Posterior vena cava (tissue), 2 donors: Measurements from ENCODE around the gene ACAP2. TPM values are rescaled to one million over a fixed set of nuclear protein-coding genes. Genes with fewer than 3 reads are reported as not detected.

ENCODE experiments used
- DNase-seq: peaks from one replicate; pipeline ENCODE4 v3.0.0-alpha.2; 2020; ENCODE audit warnings: low spot score
- intact Hi-C, 2 donors: fragments of 100-400 bp; cut with DNase I; formaldehyde crosslinking; loops; one replicate each; pipeline versions ENCODE4 v1.14.1 to v1.14.2; 2022 to 2023
- total RNA-seq, 2 donors: library from RNA; stranded (reverse); fragmentation: NEBNext Ultra II Directional; extraction: Animal tissue kit (Norgen Biotek cat#: 25700); gene quantifications; one replicate each; pipeline ENCODE4 v1.2.1, GENCODE V29; 2021
- donor health status: DM: yes; HTN: yes; CAD: no.
- donor health status: DM: yes; HTN: yes; CAD: no.

Gene ACAP2
- total RNA-seq, 2 donors from 2014 or later = 46.8 to 48.4 TPM

DNA sequence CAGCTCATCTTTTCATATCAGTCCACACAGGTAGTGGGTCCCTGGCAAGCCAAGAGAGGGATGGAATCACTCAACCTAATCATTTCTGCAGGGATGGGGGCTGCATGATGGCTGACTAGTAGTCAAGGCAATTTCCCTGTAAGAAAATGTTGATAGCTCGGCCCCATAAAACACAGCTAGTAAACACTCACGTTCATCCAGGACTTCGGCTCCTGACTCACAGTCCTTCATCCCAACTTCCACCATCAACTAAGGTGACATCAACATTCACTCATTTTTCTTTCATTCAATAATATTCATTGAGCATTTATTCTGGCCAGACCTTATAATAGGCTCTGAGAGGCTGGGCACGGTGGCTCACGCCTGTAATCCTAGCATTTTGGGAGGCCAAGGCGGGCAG is 4.4 kb upstream of the ACAP2 start:
- intact Hi-C loops = no loop called here
- no peak for DNase-seq

DNA sequence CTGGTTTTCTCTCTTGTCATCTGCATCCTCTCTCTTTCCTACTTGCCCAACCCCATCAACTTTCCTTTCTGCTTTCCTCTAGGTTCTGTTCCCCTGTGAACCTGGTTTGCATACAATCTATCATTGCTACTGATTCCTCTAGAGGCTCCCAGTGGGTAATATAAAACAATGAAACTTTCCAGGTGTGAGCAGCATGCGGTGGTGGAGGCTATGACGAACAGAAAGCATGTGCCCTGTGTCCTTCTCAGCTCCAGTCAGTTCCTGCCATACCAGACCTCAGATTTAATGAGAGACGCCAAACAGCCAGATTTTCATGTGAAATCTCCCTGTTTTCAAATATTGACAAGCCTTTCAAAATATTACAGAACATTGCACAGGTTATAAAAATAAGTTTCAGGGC is 3.5 kb upstream of the ACAP2 start:
- intact Hi-C loops = no loop called here
- DNase-seq = no peak

DNA sequence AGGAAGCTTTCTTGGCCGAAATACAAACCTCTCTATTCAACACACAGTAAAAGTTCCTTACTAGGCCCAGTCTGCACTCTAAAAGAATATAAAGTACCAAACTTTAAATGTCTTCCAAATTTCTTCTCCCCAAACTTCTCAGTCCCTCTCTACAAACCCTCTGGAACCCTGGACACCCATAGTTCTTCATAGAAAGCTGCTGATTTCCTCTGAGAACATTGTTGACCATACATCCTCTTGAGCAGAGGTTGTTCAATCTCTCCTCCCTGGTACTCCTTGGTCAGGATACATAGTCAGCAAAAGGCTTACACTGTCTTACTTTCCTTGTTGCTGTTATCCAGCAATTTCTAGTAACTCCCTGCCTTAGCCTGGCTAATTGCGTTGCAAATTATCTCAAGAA is 3.1 kb upstream of the ACAP2 start:
- intact Hi-C loops = no loop called here

DNA sequence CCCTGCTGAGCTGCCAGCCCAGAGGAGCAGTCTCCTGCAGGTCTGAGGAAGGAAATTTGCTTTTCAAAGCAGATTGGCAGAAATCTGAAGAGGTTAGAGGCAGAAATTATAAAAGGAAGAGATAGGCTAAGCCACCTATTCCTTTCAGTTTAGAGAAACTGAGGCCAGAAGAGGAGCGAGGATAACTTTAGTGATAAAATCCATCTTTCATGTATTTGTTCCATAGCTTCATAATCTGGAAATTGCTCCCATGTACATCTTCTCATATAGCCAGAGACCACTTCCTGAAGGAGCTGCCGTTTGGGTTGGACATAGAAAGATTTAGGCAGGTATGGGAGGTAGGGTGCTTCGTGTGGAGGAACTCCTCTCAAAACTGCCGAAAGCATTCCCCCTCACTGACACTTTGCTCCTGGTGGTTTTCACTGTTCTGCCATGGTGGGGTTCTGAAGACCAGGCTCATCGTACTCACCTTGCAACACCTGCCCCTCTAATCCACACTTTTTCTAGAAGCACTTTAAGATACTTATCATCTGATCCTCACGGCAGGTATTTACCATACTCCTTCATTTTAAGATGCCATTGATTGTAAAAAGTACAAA is 670 bp upstream of the ACAP2 start:
- no peak for DNase-seq

More for the DNA sequence above, 3.1 kb upstream of the ACAP2 start:
- no peak for DNase-seq

DNA sequence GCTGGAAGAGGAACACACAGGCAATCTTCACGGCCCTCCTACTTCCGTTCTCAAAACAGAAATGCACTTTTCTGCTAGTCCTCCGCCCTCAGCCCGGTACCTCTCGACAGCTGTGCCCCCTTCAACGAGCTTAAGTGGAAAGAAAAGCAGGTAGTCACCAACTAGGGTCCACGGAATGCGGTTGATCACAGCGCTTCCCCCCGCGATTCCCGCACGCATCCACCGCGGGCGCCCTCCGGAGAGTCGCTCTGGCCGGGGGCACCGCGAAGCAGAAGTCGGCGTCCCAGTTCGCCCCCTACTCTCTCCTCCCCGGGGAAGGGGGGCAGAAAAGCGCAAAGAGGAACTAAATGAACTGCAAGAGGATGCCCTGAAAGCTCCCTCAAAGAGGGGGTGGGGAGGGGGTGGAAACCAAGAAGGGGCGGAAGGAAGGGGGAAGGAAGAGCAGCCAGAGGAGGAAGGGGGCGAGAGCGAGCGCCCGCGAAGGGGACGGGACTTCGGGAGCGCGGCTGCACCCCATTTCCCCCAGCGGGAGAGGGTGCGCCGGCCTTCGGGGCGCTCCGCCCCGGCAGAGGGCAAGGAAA is 738 bp downstream of the ACAP2 start:
- intact Hi-C loops = no loop called here
- no peak for DNase-seq

More for the DNA sequence above, 670 bp upstream of the ACAP2 start:
- intact Hi-C loops = no loop called here

DNA sequence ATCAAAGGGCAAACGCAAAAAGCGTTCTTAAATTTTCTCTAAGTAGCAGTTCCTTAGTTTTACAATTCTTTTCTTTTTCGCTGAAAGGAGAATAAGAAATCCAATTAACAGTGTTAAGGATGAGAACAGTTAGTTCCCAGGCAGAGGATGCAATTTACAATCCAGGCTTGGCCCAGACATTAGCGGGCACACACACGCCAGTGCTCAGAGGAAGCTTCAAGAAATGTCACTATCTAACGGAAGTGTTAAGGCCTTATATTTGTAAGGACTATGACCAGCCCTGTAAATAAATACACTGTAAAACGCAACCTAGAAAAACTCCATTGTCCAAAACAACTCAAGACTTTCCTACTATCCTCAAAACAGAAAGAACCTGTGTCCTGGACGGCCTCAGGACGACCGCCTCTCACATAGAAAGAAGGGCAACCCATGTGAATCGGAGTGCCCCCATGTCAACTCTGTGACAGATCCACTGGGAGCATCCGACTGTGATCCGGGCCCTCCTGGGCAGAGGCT is 1.3 kb downstream of the ACAP2 start:
- intact Hi-C loops = no loop called here
- peak; percentile 82 for DNase-seq

DNA sequence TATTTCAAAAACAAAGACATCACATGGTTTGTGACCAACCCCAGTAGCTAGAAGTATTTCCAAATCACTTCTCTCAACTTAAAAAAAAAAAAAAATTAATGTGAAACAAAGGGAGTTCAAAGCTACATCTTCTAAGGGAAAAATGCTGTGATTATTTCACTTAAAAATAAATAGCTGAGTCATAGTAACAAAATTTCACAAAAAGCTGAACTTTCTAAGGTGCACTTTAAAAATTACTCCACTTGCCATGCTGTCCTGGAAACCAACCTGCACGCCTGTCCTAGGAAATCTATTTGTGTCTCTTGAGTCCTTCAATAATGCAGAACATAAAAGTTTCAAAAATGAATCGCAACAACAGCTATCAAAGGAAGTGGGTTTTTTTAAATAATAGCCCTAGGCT is 1.8 kb downstream of the ACAP2 start:
- intact Hi-C loops = no loop called here
- DNase-seq = no peak

DNA sequence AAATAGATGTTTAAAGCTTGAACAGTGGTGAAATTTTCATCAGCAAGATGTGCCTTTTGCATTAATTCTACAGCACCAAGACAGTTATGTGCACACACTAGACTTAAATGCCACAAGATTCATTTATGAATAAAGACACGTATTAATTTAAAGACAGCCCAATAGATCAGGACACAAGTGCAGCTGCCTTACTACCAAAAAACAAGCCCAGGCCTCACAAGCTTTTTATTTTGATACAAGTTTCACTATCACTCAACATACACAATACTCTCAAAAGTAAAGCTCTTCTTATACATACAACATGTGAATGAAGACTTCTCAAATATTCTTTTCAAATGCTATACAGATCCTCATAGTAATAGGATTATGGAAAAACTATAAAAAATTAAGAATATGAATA is 2.4 kb downstream of the ACAP2 start:
- DNase-seq = no peak
- intact Hi-C loops = no loop called here

DNA sequence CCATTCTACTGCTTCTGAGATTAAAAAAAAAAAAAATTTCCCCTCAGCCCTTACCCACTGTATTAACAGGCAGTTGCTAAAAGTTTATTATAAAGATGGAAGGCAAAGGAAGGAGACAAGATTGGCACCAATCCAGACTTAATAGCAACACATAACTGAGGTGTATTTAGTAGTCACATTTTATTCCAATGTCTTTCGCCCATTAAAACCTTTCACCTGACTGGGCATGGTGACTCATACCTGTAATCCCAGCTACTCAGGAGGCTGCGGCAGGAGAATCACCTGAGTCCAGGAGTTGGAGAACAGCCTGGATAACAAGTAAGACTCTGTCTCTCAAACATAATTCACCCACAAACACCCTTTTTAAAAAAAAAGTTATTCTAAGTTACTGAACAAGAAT is 4.4 kb downstream of the ACAP2 start:
- no peak for DNase-seq
- intact Hi-C loops = no loop called here

DNA sequence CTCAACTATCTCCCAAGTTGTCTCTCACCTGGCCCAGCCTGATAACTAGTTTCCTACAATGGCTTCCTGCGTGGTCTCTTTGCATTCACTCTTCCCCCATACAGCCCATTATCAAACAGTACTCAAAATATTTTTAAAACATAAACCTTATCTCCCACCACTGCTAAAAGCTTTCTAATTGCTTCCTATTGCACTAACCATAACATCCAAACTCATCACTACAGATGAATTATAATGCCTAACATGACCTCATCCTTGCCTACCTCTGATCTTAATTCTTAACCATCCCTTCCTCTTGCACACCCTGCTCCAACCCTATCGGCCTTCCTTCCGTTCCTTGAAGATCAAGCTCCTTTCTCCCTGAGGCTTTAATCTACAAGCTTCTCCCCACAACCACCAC is 17.0 kb downstream of the ACAP2 start:
- intact Hi-C loops = no loop called here
- DNase-seq = no peak

DNA sequence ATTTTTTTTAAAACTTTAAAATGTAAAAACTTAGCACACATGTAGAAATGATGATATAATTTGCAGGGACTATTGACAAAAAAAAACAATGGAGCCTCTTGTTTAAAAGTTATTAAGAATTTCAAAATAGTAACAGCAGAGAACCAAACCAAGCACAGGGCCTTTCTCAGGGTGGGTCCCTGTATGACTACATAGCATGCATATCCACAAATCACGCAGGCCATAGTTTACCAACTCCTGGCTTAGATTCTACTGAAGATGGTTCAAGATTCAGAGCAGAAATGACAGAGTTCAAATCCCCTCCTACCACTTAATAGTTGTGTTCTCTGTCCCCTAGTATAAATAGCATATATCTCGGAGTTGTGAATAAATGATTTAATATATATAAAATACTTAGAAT is 19.0 kb downstream of the ACAP2 start:
- intact Hi-C loops = no loop called here
- no peak for DNase-seq

DNA sequence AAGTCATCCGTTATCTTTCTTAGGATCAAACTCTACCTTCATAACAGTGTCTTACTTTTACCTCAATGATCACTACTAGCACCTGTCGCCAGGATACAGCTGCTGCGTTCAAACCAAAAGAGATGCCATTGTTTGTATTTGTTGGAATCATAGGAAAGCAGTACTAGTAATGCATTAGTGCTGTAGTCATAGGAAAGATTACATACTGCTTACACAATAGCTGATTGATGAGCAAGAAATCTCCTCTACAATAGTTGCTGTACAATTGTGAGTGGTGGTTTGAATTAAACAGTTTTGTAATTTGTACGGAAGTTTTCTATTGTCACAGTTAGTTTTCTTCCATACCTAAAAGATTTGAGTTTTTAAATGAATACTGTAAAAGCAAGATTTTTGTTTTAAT is 21.4 kb downstream of the ACAP2 start:
- intact Hi-C loops = no loop called here
- DNase-seq = no peak

DNA sequence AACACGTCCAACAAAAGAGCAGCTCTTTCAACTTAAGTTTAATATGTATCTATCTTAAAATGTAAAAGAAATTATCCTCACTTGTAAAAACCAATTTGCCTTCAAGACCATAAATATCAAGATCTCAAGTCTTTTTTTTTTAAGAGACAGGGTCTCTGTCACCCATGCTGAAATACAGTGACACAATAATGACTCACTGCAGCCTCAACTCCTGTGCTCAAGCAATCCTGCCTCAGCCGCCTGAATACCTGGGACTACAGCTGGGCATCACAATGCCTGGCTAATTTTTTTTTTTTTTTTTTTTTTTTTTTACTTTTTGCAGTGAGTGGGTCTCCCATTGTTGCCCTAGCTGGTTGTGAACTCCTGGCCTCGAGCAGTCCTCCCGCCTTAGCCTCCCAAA is 26.0 kb downstream of the ACAP2 start:
- intact Hi-C loops = no loop called here
- no peak for DNase-seq

DNA sequence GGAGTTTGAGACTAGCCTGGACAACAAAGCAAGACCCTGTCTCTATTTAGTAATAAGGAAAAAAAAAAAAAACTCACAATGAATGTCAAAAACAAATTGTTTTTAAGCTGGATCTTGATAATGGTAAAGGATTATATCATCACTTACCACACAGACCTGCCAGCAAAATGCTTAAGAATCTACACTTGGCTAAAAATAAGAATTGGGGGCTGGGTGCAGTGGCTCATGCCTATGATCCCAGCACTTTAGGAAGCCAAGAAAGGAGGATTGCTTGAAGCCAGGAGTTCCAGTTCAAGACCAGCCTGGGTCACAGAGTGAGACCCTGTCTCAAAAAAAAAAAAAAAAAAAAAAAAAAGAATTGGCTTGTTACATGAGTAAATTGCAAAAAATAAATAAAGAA is 31.0 kb downstream of the ACAP2 start:
- intact Hi-C loops = no loop called here
- no peak for DNase-seq

DNA sequence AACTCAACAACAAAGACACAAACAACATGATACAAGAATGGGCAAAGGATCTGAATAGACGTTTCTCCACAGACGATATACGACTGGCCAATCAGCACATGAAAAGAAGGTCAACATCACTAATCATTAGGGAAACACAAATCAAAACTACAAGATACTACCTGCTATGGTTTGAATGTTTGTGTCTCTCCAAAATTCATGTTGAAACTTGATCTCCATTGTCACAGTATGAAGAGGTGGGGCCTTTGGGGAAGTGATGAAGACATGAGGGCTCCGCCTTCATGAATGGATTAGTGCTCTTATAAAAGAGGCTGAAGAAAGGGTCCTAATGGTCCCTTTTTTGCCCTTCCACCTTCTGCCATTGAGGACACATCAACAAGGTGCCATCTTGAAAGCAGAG is 32.3 kb downstream of the ACAP2 start:
- DNase-seq = no peak
- intact Hi-C loops = no loop called here

DNA sequence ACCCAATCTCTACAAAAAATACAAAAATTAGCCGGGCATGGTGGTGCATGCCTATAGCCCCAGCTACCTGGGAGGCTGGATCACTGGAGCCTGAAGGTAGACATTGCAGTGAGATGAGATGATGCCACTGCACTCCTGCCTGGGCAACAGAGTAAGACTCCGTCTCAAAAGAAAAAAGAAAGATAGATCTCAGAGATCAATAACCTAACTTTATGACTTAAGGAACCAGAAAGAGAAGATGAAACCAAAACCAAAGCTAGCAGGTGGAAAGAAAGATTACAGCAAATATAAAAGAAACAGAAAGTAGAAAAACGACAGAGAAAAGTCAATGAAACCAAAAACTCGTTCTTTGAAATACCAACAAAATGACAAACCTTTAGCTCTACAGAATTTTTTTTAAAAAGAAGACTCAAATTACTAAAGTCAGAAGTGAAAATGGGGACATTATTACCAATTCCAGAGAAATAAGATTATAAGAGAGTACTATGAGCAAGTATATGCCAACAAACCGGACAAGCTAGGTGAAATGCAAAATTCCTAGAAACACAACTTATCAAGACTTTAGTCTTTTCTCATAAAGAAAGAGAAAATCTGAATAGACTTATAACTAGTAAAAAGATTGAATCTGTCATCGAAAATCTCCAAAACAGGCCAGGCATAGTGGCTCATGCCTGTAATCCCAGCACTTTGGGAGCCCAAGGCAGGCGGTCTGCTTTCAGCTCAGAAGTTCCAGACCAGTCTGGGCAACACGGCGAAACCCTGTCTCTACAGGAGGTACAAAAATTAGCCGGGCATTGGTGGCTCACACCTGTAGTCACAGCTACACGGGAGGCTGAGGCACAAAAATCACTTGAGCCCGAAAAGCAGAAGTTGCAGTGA is 35.0 kb downstream of the ACAP2 start:
- intact Hi-C loops = no loop called here
- DNase-seq = no peak

DNA sequence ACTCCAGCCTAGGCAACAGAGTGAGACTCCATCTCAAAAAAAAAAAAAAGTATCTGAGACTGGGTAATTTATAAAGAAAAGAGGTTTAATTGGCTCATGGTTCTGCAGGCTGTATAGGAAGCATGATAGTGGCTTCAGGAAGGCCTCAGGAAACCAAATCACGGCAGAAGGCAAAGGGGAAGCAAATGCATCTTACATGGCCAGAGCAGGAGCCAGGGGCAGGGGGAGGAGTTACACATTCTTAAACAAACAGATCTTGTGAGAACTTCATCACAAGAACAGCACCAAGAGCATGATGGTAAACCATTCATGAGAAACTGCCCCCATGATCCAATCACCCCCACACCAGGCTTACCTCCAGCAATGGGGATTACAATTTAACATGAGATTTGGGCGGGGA is 37.2 kb downstream of the ACAP2 start:
- DNase-seq = no peak
- intact Hi-C loops = no loop called here

DNA sequence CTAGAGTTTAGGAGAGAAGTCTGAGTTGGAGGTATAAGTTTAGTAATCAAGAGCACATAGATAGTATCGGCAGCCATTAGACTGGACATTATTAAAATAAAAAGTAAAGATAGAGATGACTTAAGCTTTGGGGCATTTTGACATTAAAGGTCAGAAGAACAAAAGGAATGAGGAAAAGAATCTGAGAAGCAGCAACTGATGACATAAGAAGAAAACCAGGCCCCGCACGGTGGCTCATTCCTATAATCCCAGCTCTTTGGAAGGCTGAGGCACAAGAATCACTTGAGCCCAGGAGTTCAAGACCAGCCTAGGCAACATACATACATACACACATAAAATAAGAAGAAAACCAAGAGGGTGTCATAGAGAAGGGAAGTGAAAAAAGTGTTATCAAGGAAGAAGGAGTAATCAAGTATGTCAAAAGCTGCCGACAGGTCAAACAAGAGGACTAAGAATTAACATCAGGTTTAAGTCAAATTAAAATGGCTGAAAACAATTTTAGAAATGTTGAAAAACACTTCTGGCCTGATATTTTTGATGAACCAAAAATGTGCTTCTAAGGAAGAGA is 38.9 kb downstream of the ACAP2 start:
- intact Hi-C loops = no loop called here
- DNase-seq = no peak

DNA sequence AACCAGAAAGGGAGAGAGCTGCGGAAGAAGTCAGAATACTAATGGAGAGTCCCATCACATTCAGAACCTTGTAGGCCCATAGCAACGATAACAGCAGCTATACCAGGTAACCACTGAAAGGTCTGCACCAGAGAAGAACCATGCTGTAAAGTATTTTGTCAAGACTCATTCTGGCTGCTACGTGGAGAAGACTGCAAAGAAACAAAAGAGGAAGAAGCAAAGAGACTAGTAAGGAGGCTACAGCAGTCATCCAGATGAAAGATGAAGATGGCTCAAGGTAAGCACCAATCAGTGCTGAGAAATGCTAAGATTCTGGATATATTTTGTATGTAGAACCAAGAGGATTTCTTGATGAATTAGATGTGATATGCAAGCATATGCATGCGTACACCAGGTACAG is 39.6 kb downstream of the ACAP2 start:
- intact Hi-C loops = no loop called here
- no peak for DNase-seq

DNA sequence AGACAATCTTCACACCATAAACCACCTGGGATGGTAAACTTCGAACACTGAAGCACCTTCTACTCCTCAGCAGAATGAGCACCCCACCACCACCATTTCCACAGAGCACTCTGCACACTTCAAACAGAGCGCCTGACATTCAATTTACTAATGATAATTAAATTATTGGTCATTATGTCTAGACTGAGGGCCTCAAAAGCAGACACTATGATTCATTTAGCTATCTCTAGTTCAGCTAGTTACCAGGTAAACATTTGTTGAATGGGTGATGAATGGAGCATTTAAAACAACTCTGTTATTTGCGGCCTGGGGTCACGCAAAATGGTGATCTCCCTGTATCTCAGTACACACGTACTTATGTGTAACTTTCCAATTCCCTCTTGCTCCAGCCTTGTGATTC is 40.9 kb downstream of the ACAP2 start:
- no peak for DNase-seq
- intact Hi-C loops = no loop called here
